Stimulated activated CD4-positive, alpha-beta T cell treated with anti-CD3 and anti-CD28 coated beads, Interleukin-1b, Interleukin-23, amount 100 ng/mL, for 24 hours (primary cell): ENCODE data around the gene IGFBP4.

Experiments used
- DNase-seq, 4 experiments: peaks; one replicate each; pipeline ENCODE4 v3.0.0-alpha.2; 2020; ENCODE audit warnings: low read depth in 4 of 4, low spot score in 1 of 4

Gene IGFBP4

DNA sequence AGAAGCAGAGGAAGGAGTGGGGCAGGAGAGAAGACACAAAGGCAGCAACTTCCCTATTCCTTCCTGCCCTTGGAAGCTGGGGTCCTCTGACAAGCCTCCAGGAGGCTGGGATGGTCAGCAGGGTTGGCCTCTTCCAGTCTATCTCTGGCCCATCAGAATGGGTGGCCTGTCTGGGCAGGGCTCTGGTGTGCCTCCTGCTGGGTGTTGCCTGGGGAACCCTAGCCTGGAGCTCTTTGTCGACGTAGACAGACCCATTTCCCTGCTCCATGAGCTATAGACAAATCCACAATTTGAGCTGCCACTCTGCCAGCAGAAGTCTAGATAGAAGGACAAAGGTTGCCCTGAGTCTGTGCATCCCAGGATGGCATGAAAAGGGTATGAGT is 11.4 kb downstream of the IGFBP4 start:
- no peak for DNase-seq

DNA sequence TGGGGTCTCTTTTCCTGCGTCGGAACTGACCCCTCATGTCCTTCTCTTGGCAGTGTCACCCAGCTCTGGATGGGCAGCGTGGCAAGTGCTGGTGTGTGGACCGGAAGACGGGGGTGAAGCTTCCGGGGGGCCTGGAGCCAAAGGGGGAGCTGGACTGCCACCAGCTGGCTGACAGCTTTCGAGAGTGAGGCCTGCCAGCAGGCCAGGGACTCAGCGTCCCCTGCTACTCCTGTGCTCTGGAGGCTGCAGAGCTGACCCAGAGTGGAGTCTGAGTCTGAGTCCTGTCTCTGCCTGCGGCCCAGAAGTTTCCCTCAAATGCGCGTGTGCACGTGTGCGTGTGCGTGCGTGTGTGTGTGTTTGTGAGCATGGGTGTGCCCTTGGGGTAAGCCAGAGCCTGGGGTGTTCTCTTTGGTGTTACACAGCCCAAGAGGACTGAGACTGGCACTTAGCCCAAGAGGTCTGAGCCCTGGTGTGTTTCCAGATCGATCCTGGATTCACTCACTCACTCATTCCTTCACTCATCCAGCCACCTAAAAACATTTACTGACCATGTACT is 13.2 kb downstream of the IGFBP4 start:
- no peak for DNase-seq

DNA sequence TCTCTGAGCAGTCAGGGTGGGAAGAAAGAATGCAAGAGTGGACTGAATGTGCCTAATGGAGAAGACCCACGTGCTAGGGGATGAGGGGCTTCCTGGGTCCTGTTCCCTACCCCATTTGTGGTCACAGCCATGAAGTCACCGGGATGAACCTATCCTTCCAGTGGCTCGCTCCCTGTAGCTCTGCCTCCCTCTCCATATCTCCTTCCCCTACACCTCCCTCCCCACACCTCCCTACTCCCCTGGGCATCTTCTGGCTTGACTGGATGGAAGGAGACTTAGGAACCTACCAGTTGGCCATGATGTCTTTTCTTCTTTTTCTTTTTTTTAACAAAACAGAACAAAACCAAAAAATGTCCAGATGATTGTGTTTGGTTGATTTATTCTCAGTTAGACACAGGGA is 14.1 kb downstream of the IGFBP4 start:
- no peak for DNase-seq

DNA sequence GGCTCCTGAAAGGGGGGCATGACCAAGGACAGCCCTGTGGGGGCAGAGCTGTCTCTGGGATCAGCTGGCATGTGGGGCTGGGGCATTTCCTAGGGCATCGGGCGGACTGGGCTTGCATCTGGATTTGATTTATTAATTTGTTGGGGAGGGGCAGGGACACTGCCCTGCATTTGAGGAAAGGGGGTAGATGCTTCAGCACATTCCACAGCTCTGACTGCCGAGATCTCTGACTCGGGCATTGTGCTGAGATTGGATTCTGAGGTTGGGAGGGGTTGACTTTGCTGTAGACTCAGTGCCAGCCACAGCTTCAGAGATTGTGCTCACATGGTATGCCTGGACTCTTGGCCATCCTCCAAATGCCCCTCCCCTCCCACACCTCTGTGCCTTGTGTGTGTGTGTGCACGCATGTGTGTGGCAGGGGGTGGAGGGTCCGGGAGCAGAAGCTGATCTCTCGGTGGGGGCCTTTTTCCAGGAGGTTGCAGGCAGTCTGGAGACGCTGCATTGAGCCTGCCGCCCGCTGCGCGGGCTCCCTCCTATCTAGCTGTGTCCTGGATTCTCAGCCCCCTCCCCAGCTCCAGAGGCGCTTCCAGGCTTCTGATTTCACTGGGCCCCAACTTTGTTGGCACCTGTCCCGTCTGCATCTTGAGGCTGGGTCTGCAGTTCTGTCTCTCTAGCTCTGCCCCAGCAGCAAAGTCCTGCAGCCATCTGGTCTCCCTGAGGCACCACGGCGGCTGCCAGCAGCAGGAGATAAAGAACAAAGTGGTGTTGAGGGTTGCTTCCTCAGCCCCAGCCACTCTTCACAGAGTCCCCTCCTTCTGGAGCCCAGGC is 14.9 kb downstream of the IGFBP4 start:
- no peak for DNase-seq

DNA sequence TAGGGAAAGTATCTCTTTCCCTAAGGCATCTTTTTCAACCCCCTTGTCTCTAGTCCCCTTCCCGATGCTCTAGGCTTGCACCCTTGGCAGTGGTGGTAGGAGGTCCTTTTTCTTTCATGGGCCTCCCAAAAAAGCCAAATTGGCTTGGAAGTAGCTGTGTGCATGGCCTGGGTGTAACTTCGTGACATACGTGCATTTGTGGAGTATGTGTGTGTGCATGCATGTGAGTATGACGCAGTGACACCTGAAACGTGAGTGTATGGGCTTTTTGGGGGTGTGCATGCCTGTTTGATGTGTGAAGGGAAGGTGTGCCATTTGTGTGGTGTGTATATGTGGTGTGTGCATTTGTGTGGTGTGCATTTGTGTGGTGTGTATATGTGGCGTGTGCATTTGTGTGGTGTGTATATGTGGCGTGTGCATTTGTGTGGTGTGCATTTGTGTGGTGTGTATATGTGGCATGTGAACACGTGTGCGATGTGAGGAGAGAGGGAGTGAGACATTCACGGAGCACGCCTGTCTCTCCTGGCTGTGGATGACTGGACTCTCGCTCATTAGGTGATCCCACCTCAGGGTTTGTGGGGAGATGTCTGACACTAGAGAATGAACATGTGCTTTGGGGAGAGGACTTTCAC is 15.7 kb downstream of the IGFBP4 start:
- no peak for DNase-seq

DNA sequence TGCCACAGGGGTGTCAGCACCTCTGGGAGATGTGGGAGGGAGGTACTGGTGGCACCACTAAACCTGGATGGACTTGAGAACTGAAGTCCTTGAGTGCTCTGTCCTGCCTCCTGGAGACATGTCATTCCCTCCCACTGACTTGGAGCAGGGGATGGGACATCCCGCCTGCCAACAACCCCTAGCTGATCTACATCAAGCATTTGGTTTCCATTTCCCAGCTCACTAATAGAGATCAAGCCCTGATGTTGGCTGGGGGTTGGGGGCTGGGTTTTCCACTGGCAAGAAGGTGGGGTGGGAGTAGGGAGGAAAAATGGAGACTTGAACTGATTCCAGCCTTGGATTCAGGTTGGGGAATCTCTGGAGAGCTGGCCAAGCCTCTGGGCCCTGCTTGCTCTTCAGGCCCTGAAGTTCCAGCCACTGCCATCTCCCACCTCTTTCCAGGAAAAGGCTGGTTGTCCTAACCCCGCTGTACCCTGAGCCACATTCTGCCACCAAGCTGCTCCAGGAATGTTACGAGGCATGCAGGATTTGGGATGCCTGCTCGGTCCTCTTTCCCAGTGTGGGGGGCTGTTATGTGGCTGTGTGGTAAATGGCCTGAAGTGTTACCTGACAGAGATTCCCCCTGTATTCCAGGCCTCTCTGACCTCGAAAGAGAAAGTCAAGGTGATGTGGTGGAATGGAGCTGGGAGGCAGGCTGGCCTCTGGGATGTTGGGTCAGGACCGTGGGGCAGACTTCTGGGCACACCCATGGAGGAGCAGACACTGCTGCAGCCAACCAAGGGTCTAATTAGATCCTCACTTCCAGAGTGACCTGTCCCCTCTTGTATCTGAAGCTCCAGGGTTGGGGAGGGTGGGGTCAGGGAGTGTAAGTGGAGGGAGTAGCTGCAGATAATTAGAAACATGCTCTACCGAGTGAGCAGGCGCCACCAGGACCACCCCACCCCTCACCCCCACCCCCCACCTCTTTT is 16.7 kb downstream of the IGFBP4 start:
- no peak for DNase-seq

DNA sequence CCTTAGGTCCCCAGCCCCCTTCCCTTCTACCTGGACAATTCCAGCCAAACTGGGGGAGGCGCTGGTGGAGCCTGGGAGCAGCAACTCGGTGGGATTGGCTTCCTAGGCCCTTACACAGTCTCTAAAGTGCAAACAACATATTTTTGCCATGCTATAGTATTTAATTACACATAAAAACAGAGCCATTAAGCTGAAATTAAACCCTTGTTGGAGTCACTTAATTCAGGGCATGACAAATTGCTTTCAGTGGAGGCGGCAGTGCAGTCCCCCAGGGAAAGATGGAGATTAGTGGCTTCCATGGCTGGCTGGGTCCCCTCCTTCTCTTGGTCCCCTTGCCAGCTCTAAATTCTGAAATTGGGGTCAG is 17.3 kb downstream of the IGFBP4 start:
- no peak for DNase-seq

DNA sequence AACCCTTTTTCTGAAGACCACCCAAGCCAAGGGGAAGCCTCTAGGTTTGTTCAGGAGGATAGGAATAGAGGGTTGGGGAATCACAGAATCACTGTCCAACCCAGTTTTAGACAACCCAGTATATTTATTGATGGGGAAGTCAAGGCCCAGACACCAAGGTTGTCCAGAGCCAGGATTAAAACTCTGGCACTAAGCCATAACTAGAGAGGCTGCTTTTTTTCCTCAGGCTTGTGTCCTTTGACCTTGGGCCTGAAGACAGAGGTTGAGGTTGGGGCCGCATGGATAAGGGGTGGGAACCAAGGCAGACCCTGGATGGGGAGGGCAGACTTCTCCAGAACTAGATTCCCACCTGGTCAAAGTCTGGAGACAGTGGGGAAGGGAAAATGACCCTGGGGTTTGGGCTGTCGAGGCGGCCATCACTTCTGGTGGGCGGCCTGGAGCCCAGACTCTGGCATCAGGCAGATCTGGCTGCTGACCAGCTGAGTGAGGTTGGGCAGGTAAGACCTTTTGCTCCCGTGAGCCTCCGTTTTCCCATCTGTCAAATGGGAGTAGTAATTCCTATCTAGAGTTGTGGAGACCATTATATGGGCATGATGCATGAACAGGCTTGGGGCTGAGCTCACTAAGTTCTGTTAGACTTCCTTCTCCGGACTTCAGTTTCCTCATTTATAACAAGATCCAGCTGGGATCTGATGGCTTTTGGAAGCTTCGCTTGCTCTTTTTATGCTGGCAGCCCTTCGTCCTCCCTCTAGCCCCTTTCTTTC is 17.9 kb downstream of the IGFBP4 start:
- DNase-seq = no peak

DNA sequence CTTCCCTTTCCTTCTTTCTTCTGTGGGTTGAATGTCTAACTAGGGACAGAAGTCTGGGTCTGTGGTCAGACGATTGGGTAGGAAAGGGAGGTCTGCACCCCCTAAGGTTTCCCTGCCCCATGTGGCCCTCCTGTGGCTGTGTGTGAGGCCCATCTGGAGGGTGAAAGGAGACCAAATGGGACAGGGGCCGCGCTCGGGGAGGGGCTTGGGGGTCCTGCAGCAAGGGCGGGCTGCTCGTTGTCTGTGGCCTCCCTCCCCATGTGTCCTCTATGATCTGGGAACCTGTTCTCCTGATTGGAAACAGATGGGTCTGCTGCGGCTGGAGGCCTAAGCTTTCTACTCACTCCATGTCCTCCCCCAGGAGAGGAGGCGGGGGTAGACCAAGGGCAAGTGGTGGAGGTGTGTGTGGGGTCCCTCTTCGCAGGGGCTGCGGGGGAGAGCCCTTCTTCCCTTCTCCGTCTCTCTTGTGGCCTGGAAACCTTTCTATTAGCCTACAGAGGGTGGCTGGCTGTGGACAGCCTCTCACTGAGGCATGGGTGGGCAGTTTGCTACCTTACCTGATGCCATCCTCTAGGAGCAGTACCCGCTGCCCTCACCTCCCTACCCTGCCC is 18.6 kb downstream of the IGFBP4 start:
- no peak for DNase-seq

DNA sequence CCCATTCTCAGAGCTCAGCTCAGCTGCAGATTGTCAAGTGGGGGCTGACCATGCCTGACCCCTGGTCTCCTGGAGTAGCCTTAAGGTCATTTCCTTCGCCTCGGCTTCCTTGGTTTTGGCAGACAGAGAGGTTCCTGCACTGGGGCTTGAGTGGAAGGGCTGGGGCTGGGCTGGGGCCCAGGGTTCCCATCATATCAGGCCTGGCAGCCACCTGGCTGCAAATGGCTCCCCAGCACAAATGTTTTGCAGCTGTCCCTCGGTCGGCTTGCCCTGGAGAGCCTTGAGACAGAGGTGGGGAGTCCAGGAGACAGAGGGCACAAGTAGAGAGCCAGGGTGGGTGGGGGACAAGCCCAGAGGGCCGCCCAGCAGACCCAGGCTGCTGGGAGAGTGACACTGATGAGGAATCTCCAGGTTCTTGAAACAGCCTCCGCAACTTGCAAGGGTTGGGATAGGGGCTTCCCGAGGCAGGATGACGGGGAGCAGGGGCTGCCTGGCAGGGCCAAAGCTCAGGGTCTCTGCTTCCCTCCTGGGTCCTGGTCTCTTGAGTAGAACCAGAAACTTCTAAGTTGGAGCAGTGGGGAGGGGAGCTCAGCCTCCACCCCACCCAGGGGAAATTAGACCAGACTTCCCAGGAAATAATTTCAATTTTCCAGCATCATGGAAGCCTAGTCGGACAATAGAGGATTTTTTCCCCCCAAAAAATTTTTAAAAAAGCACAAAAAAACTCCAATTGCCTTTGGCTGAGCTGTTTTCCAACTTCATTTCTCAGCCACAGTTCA is 19.3 kb downstream of the IGFBP4 start:
- no peak for DNase-seq

DNA sequence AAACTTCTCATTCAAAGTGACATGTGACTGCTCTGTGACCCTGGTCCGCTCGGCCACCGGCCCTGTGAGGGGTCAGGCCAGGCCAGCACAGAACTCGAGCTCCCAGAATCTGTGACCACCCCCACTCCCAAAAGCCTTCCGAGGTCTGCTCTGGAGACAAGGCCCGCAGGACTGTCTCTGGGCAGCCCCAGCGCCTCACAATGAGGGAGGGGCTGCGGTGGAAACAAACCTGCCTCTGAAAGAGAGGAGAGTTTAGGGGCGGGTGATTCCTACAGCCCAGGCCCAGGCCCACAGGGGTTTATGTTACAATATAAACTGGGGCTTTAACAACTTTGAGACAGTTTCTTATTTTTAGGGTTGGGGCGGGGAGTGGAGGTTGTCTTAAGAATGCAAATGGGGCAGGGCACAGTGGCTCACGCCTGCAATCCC is 19.9 kb downstream of the IGFBP4 start:
- DNase-seq = no peak

DNA sequence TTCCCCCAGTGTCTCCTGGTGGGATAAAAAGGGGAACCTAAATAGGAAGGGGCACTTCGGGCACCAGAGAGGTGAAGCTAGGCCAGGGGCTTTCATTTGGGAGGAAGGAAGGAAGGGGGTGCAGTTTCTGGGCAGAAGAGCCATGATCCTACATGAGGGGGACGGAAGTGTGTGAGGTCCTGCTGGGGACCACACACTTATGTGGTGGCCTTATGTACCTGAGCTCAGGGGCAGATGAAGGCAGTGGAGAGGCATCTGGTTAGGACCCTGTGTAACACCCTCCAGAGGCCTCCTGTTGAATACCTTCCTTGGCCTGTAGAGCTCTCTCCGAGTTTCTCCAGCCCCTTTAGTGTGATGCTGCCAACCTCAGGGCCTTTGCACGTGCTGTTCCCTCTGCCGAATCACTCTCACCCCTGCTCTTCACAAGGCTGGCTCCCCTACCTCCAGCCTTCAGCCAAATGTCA is 21.2 kb downstream of the IGFBP4 start:
- no peak for DNase-seq

DNA sequence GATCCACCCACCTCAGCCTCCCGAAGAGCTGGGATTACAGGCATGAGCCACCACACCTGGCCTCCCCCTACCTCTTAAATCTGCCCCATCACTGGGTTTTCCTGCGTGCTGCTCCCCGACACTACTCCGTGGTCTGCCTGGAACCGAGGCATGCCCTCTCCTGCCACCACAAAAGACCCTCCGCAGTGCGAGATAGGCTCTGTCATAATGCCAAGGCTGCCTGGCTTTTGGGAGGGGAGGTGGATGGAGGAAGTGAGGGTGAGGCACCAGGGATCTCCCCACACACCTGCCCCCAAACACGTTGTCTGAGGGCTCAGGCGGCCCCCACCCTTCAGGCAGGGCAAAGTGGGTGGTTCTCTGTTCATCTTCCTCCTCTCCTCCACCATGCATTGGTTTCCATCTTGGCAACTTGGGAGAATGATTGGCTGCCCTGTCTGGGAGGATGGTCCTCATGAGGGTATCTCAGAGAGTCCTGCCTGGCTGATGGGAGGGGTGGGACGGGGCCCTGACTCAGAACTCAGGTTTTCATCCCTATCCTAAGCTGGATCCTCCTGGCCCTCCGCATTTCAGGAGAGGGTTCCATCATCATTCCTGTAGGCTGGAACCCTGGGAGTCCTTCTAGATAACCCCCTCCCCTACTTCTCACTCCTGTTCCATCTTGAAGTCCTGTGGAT is 23.2 kb downstream of the IGFBP4 start:
- DNase-seq = no peak

DNA sequence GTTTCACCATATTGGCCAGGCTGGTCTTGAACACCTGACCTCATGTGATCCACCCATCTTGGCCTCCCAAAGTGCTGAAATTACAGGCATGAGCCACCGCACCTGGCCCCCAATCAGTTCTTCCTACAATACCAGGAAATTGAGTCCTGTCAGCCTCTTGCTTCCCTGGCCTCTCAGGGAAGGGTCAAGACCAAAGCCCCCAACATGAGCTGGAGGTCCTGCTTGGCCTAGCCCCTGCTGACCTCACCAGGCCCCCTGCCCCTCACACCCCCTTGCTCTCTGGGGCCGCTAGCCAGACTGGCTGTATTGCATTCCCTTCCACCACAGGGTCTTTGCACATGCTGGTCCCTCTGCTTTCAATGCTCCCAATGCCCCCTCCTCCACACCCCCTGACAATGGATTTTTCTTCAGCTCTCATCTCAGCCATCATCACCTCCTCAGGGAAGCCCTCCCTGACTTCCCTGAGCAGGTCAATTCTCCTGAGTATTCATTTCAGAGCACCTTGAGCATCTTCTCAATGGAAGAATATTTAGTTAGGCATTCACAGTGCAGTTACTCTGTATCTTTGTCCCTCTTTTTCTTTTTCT is 24.1 kb downstream of the IGFBP4 start:
- no peak for DNase-seq

DNA sequence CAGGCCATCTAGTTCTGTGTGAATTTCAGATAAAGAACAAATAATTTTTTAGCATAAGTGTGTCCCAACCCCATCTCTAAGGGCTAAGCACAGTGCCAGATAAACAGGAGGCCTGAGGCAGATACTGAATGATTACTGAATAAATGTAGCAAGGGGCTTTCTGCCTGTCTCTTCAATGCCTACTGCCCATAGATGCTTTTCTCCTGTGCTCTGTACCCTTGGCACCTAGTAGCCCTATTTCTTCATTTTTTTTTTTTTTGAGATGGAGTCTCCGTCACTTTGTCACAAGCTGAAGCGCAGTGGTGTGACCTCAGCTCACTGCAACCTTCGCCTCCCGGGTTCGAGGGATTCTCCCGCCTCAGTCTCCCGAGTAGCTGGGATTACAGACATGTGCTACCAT is 25.3 kb downstream of the IGFBP4 start:
- DNase-seq = no peak

DNA sequence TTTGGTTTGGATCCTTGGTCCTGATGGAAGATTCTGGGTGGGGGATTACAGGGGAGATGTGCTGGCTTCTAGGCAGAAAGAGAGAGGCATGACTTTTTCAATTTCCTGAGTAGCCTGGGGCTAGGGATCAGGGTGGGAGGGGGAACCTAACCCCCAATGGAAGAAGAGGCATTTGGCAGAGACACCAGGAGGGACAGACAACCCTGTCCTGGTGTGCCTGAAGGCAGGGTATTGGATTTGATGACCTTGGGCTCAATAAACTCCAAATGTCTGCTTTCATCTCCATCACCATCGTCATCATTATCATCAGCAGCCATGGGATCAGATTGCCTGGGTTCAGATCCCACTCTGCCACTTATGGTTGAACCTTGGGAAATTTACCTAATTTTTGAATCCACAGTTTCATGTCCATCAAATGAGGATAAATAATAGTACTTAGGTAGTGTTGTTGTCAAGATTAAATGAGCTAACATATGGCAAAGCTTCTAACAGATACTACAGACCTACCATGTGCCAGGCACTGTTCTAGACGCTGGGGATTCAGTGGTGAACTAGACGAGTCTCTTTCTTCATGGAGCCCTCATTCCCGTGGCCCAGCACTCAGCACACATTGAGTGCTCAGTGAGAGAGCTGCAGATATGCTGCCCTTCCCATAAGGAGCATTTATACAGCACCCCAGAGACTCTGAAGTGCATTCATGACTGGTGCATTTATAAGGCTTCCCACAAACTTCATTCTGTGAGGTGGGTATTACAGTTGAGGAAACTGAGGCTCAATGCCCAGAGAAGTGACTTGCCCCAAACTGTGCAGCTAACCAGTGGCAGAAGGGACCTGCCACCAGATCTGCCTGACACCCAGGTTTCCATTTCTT is 26.8 kb downstream of the IGFBP4 start:
- DNase-seq = no peak
